CMK (cell line): ENCODE data around the gene ALMS1.
"Not testable (repeated sequence)": the region's sequence is repeated elsewhere in the genome, so short reads cannot be mapped to it uniquely, and the experiment has no call there.

Experiments used
- DNase-seq: peaks from one replicate; pipeline ENCODE4 v3.0.0-alpha.2; 2010; ENCODE audit warnings: low read depth

Gene ALMS1

DNA sequence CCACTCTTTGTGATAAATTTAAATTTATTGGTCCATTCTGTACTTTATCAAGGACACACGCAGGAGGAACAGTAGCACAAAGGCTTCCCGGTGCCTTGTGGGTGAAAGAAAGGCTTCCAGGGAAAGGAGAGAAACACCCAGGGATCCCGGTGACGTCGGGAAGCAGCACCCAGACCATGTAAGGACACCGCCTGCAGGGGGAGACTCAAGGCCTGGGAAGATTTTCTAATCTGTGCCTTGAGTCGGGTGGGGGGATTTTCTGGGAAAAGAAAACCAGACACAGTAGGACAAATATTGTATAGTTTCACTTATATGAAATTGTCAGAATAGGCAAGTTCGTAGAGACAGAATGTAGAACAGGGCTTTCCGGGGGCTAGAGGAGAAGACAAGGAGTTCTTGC, 239.0 kb downstream of the ALMS1 start:
- DNase-seq = not testable (repeated sequence)

DNA sequence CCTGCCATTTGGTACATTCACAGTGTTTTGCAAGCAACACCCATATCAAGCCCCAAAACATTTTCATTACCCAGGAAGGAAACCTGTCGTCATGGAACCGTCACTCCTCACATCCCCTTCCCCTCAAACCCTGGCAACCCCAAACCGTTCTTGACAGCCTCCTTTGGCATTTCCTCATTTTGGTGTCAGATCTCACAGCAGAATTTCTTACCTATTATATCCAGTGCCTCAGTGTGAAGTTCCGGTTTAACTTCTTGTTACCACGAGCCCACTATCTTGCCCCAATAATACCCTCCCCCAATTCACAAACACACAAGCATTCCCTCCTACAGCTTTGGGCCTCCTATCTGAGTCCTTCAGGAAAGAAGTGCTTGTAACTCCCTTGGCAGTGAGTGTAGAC, 240.6 kb downstream of the ALMS1 start:
- DNase-seq = not testable (repeated sequence)

DNA sequence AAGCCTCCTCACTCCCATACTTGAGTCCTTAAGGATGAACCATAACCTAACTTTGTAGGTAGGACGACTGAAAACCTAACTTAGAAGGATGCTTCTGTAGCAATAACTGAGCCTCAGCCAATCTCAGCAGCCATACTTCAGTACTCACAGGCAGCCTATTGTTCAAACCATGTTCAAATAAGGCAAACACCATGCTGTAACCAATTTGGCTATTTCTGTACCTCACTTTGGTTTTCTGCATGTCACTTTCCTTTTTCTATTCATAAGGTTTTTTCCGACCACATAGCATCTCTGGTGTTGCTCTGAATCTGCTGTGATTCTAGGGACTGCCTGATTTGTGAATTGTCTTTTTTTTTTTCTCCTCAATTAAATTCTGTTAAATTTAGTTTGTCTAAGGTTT, 242.9 kb downstream of the ALMS1 start:
- not testable (repeated sequence) for DNase-seq

DNA sequence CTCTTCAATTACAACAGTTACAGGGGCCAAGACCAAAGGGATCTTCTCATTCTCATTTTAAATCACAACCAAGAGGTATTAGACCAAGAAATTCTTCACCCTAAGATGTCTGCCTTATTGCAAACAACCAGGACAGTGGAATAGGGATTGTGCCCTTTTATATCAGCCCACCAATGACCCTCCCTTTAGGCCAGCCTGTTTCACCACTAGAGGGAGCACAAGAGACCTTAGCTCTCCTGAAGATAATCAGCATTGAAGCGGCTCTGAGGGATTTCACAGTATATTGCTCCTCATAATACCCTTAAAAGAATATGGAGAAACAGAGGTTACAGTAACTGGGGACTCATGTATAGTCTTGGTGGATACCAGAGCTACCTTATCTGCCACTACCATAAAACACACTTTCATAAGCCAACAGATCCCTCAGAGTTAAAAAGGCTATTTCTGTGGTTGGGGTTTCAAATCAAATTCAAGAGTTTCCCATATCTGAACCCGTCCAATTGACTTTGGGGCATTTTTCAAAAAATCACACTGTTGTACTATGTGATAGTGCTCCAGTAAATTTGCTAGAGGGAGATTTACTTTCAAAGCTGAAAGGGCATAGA, 245.1 kb downstream of the ALMS1 start:
- DNase-seq = not testable (repeated sequence)

DNA sequence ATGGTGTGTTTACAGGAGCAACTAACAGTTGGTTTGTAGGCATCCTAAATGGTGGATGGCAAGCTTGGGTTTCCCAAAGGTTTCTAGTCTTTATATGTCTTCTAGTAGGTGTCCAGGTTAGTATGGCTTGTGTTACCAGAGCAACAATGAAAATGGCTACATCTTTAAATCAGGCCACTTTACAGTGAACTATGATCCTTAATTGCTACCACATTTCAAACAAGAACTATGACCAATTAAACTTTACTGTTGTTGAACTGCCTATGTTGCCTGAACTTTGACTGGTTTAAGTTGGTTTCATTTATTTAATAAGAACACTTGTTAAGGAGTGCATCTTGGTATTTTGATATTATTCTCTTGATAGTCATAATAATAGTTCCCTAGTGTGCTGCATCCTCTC, 251.3 kb downstream of the ALMS1 start:
- not testable (repeated sequence) for DNase-seq

DNA sequence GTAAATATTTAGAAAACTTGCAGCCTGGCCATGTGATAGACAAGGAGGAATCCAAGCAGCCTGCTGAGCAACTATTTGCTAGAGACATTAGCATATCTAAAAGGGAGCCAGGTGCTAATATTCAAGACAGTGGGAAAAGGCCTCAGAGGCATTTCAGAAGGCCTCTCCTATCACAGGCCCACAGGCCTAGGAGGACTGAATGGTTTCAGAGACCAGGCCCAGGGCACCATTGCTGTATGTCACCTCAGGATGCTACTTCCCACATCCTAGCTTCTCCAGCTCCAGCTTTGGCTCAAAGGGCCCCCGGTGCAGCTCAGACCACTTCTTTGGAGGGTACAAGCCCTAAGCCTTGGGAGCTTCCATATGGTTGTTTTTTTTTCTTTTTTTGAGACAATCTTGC, 252.8 kb downstream of the ALMS1 start:
- no peak for DNase-seq

DNA sequence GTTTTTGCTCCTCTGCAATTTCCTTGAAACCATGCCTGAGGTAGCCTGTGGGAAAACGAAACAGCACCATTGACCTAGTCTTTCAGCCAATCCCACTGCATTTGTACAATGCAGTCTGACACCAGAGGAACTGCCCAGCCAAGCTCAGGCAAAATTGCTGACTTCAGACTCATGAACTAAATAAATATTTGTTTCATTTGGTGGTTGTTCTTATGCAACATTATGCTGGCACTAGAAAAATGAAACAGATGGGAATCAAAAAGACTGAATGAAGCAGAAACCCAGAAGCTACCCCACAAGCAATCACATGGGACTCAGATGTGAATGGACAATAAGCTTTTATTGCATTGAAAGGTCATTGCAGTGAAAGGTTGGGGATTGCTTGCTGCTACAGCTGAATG, 254.9 kb downstream of the ALMS1 start:
- DNase-seq = no peak

DNA sequence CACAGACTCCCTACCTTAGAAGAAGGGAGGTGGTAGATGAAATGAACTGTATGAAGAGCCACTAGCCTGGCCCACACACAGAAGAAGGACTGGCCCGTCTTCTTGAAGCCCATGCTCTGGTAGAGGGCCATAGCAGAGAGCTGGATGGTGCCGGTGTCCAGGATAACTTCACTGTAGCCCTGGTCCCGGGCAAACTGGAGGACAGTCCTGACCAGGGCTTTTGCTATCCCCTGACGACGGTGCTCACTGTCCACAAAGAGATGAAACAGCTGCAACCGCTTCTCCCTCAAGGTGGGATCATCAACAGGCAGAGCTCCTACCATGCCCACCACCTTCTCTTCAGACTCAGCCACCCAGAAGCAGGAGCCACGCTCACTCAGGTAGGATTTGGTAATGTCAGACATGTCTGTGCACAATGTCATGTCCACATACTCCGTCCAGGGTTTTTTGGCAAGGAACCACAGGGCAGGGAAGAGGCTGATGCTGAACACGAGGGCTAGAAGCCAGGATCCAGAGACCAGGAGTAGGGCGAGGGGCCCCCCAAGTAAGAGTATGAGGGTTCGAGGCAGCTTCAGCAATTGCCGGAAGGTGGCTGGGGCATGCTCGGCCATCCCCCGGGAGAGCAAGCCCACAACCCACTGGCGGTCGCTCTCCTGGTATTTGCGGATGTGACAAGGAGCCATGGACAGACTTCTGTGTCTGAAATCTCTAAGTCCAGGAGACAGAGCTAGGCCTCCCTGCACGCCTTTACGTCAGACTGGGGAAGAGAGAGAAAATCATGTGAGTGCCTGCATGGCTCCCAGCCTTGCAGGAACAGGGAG, 255.5 kb downstream of the ALMS1 start:
- no peak for DNase-seq

DNA sequence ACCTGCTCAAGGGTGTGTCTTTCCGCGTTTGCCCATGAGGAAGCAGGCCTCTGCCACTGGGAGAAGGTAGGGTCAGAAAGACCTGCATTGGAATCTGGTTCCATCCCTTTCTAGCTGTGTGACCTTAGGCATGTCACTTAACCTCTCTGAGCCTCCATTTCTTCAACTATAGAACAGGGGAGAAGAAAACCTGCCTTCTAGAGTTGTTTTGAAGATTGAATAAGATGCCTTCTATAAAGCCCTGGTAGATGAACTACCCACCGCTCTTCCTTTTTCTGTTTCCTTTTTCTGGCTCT, 256.1 kb downstream of the ALMS1 start:
- no peak for DNase-seq

DNA sequence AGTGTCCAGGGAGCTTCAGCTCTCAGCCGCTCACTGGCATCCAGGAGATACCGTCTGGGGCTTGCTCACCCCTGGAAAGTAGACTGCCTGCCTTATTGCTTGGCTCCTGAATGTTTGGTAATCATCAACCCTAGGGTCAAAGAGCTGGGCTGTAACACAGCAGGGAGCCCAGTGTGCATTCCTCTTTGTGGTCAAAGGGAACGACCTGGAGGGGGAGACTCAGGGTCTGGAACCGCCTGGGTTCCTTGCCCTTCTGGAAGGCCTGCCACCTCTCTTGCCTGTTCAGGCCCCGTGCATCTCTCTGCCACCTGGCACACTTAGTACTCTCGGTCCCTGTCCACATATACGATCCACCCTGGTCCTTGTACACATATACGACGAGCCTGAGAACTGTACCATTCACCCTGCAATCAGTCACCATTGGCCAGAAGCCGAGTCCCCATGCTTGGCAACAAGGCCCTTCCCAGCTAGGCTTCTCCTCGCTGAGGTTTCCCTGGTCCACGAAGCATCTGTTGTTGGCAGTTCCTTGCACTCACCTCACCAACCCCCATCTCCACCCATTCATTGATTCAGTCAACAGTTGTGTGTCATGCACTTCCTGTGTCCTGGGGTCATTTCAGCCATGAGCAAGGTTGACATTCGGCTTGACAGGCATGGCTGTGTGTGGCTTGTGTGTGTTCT, 256.8 kb downstream of the ALMS1 start, which contains the start of gene NAT8:
TSS of gene NAT8 (minus strand) at position 85 of the 681 bp plus-strand sequence. CDS start 794 bp downstream, outside the sequence.
- peak; percentile 30 for DNase-seq

DNA sequence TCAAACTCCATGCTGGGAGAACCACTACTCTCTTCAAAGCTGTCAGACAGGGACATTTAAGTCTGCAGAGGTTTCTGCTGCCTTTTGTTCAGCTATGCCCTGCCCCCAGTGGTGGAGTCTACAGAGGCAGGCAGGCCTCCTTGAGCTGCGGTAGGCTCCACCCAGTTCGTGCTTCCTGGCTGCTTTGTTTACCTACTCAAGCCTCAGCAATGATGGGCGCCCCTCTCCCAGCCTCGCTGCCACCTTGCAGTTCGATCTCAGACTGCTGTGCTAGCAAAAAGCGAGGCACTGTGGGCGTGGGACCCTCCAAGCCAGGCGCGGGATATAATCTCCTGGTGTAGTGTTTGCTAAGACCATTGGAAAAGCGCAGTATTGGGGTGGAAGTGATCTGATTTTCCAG, 262.1 kb downstream of the ALMS1 start:
- not testable (repeated sequence) for DNase-seq

DNA sequence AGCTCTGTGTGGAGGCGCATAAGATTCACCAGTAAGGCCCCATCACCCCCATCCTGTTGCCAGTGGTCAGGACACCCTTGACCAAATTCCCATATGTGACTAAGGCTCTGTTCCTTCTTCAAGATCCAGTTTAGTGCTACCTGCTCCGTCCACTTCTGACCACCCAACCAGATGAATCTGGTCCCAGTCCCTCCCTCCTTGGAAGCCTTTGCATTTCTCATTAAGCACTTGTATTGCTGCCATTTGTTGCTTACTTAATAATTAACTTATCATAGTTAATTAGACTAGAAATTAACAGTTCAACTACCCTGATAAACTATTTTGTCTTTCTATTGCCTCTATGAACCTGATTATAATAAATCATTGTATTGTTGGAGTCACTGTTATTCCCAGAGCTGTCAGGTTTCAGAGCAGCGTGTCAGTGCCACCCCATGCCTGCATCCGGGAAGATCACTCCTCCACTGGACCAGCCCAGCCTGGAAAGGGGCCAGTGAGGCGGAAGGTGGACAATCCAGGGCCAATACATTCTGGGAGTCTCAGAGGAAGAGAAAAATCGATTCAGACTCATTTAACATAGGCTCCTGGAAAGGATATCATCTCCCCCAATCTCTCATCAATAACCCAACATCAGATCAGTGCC, 266.1 kb downstream of the ALMS1 start:
- DNase-seq = no peak

DNA sequence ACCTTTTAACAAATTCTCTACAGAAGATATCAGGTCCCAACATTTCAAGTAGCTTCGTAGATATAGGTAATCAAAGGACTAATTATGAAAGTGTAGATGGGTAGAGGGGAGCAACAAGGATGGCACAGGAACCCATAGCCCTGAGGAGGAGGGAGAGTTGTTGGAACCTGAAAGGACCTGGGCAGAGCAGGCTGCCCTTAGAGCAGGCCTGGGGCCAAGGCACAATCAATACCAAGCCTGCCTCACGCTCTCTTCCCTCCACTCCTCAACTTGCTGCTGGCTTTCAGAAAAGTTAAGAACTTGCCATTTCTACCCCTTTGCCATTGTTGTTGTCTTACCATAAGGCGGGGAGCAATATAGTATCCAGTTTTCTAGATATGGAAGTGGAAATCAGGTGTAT, 266.7 kb downstream of the ALMS1 start:
- DNase-seq = no peak

DNA sequence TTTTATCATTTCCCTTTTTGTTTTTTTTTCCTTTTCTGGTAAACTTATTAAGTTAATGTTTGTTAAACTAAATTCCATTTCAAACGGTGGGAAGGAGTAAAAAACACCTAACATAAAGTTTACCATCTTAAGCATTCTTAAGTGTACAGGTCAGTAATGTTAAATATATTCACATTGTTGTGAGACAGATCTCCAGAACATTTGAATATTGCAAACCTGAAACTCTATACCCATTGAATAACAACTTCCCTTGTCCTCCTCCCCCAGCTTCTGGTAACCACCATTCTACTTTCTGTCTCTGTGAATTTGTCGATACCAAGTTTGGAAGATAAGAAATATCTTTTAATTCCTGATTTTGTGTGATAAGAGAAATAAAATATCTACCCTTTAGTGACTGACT, 268.5 kb downstream of the ALMS1 start:
- no peak for DNase-seq
